ENCODE results near the gene RUNX2.

The RUNX2 gene

DNA sequence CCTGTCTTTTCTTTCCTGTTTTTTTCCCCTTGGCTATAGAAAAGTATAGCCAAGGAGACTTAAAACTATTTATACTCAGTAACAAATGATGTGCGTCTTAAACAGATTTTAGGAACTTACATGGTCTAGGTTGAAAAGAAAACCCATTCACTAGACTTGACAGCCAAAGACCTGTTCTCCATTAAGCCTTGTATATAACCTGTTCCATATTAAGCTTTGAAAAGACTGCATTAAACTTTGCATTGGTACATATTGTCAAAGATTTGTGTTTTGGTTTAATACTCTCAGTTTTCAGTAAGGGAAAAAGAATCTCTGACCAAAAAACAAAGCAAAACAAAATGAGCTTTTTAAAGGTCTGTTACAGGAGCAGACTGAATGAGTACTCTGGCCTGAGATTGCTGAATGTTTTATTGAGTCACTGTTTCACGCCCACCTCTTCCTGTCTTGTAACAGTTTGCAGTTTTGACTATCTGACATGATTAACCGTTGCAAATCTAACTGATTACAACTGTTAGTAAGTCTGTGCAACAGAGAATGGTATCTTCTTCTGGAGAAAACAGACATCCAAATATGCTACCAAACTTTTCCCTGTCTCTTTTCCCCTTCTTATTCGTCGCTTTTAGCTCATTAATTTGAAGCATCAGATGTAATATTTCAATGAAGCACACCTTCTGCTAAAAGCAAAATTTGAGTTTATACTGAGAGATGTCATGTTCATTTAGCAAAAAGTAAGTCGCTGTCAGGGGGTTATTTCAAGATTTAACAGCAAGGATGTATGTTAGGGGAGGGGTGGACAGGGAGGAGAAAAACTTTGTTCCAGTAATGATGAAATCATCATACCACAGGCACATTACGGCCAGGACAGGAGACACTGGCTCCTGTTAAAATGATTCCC lies 108.7 kb downstream of the RUNX2 start:
- DNase-seq, result no peak

DNA sequence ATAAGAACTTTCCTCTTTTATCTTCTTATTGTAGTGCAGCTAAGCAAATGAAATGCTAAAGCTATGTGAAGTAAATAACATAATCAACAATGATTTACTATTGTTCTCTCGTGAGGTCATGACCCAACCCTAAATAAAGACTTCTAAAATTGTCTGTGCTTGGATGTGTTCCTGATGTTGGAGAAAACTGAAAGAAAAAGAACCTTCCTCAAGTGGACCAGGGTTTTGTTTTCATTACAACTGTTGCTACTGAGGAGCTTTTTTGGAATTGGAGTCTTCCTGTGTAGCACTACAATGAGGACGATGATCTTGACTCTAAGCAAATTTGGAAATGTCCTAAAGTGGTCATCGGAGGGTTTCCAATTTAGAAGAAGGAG lies 109.3 kb downstream of the RUNX2 start:
- DNase-seq, result no peak

DNA sequence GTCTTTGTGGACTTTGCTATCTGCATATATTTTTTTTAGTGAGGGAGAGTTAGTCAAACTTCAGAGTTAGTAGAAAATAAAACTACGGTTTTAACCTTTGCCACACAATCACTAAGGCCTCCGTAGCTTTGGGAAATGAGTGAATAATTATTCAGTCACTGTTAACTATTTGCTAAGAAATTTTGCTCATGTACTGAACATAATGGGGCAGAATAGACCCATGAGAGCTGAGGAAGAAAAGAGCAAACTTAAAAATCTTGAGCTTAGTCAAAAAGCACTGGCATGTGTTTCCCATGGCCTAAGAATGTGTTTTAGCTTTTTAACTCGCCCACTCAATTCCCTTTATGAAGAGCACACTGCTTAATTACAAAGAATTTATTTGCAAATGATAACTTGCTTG lies 110.0 kb downstream of the RUNX2 start:
- DNase-seq, result no peak

DNA sequence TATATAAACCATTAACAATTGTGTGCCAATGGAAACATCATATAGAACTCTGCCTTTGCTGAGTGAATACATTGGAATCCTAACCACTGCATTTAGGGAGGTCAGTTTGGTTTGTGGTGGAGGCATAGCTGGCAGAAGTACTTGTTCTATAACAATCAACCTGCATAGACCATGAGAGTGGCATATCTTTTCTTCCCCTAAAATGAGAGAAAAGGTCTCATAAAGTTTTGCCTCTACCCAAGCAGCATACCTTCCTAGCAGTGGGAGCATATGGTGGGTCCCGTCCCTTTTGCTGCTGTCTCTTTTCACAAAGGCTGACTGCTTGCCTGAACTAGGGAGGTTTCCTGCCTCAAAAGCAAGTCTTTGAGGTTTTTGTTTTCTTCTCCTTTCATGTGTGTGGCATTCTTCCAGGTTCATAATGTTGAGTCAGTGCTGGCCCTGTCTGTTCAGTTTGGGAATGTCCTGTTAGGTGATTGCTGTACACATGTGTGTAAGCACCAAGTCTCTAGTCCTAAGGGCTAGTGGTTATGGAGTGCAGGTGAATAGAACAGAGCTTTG lies 110.8 kb downstream of the RUNX2 start:
- DNase-seq, result no peak

DNA sequence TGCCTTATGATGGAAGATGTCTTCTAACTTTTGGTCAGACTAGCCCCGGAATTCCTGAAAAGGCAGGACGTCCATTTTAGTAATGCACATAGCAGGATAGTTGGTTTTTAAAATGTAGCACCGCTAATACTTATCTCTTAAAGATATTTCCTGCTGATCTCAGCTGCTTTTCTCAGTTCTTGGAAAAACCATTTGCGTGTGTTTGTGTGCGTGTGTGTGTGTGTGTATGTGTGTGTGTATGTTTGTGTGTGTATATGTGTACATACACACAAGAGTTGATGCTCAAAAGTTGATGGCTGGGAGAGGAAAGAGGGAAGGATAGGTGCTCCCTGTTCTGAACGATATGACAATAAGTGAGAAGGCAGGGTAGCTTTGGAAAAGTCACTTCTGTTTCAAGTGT lies 111.3 kb downstream of the RUNX2 start:
- DNase-seq, result no peak

DNA sequence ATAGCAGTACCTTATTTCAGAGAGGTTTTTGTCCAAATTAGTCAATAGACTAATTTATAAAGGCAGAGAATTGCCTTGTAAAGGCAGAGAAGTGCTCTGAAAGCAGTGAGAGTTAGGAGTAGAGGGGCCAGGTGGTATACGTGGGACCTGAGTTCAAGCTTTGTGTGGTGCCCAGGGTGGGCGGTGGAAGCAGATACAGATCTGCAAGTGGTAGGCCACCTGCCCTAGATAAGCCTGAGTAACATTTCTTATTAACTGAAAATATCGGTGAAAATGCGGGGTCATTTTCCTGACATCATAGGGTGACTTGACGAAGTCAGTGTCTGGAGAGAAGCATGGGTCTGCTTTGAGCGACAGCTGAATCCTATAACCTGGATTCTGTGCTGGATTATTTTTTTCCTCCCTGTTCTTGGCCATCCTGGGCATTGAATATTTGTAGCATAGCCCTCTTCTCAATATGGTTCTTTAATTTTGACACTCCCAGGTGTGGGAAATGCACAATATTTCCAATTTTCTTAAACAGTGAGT lies 111.8 kb downstream of the RUNX2 start:
- no peak for DNase-seq

DNA sequence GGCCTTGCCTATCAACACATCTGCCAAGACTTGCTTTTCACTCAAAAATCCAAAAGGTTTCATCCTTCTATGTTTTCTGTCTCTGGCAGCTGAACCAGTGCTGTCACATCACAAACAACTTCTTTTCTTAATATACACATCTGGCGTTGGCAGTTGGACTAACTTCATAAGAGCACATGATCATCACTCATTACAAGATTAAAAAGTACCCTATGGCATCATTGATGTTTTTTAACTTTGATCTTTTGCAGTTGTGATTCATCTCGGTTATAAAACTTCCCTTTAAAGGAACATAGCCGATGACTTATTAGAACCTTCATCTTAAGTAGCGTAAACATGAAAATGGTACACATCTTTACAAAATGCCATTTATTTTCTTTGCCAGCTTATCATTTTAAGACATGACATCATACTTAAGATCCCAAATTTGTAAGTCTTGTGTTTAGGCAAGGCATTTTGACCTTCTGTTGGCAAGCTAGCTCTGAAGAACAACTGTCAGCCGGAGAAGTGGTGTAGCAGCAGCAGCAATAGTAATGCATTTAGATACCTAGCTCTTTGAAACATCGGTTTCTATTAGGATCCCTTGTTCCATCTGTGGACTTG lies 113.8 kb downstream of the RUNX2 start:
- DNase-seq, result no peak

DNA sequence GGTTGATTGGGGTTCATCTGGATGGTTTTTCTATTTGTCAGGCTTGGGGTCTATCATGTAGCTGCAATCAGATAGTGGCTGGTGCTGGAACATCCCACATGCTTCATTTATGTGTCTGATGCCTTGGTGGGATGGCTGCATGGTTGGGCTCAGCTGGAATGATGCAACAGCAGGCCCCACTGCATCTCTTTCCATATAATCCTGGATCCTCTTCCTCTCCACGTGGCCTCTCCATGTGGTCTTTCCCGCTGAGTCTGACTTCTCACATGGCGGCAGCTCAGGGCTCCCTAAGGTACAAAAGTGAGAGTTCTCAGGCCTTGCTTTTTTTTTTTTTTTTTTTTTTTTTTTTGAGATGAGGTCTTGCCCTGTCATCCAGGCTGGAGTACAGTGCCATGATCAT lies 114.6 kb downstream of the RUNX2 start:
- DNase-seq, result no peak

DNA sequence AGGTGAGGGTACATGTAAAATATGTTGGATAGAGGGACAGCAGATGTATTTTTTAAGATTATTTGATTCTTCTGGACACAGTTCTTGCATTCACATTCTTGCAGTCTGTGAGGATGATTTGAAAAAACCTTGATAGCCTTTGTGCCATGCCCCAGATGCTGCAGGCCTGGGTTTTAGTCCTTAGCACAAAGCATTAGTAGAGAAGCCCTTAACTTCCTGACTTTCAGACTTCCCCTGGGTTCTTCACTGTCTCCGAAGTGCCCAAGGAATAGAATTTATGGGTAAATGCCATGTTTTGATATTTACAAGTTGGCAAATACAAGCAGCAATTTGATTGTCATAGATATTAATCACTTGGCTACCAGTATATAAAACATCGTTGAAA lies 117.2 kb downstream of the RUNX2 start:
- DNase-seq, result no peak

DNA sequence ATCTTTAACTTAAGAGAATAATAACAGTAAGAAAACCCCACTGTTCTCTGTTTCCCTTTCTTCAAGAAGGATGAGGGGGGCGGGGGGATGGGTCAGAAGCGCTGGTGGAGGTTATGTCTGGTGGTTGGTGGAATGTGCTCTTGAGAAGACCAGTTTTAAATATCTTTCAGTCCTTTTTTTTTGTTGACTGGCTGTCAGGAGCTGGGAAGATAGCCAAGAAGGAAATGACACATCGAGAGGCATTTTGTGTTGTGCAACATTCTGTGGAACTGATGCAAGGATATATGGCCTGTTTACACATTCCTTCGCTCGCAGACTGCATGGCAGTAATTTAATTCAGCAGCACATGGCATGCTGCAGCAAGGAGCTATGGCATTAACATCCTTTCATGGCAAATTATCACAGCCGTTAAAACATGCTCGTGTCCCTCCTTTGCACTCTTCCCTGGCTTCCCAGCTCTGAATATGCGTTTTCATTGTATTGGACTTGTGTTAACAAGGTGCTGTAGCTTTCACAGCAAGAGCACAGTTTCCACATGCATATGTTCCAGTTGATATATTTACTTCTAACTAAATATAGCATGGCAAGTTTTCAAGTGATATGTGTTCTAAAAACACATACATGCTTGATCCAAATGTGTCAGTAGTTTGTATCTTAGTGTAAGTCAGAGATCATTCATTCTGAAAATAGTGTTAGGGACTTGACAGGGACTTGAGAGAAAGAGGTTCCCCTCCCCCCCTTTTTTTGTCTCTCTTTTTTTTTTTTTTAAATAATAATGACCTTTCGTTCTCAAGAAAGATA lies 117.8 kb downstream of the RUNX2 start:
- DNase-seq, result peak; percentile 32

DNA sequence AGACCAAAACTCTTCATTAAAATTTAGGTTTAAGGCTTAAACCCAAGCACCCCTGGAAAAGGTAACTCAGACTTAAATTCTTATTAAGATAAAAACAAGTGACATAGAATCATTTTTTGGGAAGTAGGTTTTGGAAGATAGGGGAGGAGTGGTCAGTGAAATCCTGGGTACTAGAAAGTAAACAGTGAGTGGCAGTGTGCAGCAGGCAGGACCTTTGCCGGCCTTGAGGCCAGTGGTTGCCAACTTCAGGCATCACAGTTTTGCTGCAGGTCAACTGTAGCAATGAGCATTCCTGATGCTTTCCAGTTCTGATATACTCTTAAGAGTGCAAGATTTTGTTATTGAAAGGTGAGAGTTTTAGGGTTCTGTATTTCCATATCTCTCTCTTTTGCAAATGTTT lies 118.9 kb downstream of the RUNX2 start:
- DNase-seq, result no peak

DNA sequence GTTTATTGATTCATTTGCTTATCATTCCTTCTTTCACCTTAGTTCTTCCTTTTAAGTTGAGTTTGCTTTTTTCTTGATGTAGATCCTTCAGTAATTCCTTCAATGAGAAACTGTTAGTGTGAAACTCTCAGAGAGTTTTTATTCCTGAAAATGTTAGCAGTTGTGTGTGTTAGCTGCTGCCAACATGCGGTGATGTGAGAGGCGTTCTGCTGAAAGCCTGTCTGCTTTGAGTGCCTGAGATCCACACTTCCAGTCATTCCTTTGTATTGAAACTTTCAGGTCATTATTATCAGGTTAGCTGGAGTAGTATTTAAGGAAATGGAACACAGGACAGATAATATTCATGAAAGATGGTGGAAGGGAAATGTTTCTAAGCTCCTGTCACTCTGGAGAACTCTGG lies 119.6 kb downstream of the RUNX2 start:
- no peak for DNase-seq

DNA sequence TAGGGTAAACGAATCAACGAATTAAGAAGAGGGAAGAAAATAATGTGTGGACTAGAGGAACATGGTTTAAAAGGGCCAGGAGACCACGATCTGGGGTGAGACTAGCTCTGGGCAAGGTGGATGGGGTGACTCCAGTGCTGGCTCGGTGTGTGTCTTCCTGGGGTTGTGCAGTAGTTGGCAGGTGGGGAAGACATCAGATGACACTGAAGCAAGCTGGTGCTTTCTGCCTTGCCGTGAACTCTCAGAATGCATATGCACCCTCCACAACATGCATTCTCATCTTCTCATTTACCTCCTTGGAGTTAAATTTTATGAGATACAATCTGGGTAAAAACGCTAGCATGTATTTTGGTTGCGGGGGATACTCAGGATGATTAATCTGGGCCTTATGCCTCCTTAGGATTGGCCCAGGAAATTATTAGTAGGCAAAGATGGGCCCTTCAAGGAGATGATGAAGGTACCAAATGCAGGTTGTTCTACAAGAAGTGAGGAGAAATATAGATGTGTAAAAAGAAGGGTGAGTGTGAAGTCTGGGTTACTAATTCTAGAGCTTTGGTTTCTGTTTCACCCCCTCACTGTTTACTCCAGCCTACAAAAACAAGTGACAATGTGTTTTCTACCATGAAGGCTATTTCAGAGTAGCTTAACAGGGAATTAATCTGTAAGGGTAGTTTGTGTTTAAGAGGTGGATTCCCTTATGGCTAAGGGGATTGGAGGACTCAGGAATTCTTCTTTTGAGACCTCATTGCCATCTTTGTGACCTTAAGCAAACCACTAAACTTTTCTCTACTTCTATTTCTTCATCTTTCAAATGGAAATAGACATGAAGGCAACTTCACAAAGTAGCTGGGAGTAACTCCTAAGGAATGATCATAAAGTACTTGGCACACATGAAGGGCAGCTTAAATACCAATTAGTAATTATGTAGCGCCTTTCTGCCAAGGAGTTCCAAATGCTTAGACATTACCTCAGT lies 120.6 kb downstream of the RUNX2 start:
- DNase-seq, result no peak

DNA sequence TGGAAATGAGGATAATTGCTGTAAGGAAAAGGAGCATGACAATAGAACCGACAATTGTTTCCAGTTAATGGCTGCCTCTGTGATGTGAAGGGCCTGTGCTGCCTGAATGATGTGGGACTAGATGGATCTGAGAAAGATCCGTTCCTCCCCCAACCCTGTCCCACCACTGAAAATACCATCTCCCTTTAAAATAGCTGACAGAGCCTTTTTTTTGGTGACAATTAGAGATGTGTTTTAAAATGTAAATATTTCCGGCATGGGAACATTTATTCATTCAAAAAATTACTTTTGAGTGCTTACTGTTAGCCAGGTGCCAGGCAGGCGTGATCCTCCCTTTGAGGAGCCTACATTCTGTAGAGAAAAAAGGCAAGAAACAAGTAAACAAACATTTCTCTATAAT lies 122.0 kb downstream of the RUNX2 start:
- no peak for DNase-seq

DNA sequence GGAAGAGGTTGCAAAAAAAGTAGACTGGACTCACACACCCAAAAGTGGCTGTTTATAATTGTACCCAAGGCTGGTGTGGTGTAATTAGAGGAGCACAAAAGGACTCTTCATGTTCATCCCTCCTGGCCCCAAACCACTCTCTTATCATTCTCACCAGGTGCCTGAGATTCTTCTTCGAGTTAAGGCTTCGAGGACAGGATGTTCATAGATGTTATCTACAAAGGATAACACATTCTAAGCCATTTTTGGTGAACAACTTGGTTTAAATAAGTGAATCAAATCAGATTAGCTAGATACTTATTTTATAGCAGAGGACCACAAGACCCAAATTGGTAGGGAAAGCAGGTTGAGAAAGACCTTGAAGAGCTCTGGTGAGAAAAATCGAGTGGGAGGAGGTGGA lies 122.7 kb downstream of the RUNX2 start:
- no peak for DNase-seq

DNA sequence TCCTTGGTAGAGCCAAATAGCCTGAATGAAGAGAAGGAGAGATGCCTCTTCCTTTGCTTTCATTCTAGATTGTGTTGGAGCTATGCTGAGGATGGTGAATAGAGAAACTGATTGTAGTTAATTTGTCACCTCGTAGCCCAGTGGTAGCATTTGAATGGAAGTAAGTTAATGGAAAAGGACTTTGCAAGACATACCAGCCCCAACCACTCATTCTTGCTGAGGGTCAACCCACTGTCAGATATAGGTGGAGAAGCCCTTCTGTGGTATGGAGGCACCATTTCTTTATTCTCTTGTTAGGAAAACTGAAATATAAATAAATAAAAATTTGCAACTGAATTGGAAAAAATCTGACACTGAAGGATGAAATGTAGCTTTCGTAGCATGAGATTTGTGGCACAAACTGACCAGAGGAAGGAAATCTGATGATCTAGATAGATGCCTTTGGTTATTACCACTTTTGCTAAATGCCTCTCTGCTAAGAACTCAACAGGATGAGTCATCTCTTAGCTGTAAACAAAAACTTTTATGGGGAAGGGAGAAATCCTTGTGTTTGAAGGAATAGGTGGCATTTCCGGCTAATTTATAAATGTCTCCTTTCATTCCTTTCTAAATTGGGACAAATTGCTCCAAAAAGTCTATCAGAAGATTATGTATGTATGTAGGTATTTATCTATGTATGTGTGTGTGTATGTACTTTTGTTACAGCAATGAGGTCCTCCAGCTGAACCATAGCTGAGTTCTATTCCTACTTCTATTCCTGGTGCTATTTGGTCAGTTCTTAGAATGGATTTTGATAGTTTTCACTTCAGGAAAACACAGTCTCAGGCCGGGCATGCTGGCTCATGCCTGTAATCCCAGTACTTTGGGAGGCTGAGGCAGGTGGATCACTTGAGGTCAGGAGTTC lies 126.1 kb downstream of the RUNX2 start:
- DNase-seq, result no peak

DNA sequence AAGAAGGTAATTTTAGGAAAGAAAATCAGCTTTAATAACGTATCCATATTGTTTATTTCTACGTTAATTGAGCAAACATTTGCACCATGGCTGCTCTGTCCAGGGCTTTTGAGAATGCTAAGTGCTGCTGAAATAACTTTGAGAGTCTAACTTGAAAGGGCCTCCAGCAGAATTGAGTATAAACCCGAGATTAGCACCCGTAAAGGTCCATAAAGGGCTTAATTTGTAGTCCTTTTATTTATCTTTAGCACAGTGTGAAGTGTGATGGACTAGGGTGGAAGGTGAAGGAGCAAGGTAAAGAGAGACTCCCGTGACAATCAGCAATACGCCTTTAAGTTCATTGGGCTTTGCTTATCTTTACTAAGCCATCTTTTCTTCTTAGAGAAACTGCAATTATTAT lies 127.3 kb downstream of the RUNX2 start:
- DNase-seq, result no peak

DNA sequence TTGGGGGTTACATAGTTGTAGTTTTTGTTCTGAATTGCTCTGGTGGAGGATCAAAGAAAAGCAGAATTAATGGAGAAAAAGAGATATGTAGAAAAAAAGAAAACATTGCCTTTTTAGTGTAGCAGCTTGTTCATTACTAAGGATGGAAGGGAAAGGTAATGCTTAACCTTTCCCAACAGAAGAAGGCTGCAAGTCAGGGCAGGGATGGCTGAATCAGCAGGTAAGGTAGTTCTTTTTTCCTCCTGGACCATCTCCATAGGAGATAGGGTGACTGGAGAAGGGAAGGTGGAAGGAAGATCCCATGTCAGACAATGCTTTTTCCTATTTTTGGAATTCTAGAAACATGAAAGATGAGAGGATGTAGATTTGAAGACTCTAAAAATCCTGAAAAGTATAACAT lies 129.0 kb downstream of the RUNX2 start:
- DNase-seq, result no peak

DNA sequence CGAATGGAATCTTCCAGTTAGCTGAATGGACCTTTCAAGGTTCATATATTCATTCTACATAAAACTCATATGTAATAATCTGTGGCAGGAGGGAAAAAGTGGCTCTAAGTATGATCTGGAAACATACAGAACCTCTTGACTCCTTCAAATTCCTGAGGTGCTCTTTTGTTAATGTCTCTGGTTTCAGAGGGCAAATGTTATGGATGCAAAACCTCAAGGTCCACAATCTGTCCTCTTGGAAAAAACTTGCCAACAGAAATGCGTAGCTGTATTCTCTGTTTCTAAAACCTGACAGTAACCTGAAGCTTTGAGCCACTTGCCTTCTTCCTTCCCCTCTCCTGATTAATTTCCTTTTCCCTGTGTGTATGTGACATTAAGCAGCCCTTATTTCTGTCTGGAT lies 130.5 kb downstream of the RUNX2 start:
- no peak for DNase-seq

DNA sequence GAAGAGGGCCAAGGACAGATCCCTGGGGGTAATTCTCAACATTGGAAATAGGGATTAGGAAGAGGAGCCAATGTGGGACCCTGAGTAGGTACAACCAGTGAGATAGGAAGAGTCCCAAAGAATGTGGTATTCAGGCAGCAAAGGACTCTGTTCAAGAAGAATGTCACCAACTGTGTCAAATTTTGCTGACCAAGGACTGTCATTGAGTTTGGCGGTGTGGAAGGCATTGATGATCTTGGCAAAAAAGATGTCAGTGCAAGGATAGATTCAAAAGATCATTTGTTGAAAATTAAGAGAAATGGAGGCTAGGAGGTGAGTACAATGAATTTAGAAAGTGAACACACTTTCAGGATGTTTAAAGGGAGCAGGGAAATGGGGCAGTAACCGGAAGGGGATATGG lies 132.0 kb downstream of the RUNX2 start:
- DNase-seq, result no peak

DNA sequence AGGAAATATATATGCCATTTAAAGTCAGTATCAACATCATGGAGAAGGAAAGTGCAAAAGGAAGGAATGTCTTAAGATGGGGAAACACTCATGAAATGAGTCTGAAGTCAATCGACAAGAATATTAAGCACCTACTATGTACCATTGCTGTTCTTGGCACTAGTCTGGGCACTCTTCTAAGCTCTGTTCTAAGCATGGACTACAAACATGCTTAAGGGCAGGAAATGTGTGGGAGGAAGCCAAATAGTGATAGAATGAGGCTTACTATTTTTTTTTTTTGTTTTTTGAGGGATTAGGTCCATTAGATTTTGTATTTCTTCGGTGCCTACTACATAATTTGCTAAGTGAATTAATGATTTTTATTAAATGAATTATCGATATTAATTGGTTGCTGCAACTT lies 133.4 kb downstream of the RUNX2 start:
- no peak for DNase-seq
